ENCODE data around the gene RNLS.
A peak's percentile ranks its signal among the peaks of the same experiment; 100 is the strongest.

RNLS gene

GRCh38 chr10:88544140-88544870 is 38.8 kb downstream of the RNLS start:
- TF ChIP-seq CTCF (IDR thresholded peaks at IDR 0.05; ENCODE audit: control insufficient read depth, extremely low read depth, insufficient read depth): no peak
- no peak for DNase-seq (ENCODE audit: low read depth)
- no peak overlapping the region for H3K4me3 ChIP-seq (ENCODE audit: low read depth, low read length)

GRCh38 chr10:88542522-88542921 is 40.6 kb downstream of the RNLS start:
- no peak overlapping the region for H3K4me3 ChIP-seq (ENCODE audit: low read depth, low read length)
- no peak for TF ChIP-seq CTCF (IDR thresholded peaks at IDR 0.05; ENCODE audit: control insufficient read depth, extremely low read depth, insufficient read depth)
- DNase-seq (ENCODE audit: low read depth): peak; percentile 6

DNA sequence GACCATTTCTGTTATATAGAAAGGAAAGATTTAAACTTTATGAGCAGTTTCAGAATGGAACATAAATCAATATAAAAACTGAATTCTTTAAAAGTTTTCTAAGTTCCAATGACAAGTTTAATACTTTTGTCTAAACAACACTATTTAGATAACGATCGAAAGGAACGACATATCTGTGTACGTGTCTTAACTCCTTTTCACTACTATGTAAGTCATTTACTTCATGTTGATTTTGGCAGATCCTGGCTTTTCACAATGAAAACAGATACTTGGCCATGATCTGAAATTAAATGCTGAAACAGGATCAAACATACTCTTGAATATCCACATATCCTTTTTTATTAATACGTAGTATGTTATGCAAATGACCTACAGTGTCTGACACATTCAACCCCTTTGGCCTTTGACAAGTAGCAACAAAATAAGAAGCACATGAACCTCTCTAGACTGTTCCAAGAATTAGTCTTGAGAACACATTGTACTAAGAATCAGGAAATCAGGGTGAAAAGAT is 41.9 kb downstream of the RNLS start:
- no peak for TF ChIP-seq CTCF (IDR thresholded peaks at IDR 0.05; ENCODE audit: control insufficient read depth, extremely low read depth, insufficient read depth)
- peak; percentile 39 for DNase-seq (ENCODE audit: low read depth)
- no peak overlapping the region for H3K4me3 ChIP-seq (ENCODE audit: low read depth, low read length)

DNA sequence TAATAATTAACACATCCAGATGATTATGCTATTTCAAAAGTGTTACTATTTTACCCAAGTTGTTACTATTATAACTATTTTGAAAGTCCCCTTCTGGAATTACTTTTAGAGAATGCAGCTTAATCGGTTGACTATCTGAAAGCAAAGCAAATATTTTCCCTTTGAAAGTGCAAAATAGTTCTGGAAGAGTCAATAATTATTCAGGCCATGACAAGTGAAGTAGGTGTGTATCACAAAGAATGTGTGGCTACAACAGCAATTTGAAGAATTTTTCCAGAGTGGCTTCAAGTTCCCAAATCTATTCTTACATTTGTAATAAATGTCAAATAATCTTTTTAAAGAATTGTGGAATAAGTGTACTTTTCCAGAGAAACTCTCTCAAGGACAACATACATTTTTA is 42.8 kb downstream of the RNLS start:
- DNase-seq (ENCODE audit: low read depth): no peak
- no peak overlapping the region for H3K4me3 ChIP-seq (ENCODE audit: low read depth, low read length)

DNA sequence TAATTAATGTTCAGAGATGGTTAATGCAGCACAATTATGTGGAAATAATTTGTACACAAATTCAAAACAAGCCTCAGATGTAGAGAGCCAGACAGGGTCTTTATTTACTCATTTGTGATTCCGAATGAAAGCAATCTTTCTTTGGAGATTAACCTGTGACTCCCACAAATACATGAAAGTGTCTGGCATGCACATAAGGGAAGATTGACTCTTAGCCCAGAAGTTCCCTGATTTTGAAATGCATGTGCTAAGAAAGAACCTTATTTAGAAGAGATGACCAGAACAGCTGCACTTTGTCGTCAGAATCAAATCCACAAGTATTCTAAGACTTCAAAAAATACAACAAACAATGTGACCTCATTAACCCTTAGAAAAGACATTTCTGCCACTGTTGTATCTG is 45.1 kb downstream of the RNLS start:
- H3K4me3 ChIP-seq (ENCODE audit: low read depth, low read length): no peak overlapping the region
- no peak for TF ChIP-seq CTCF (IDR thresholded peaks at IDR 0.05; ENCODE audit: control insufficient read depth, extremely low read depth, insufficient read depth)
- no peak for DNase-seq (ENCODE audit: low read depth)

More for the DNA sequence above, 42.8 kb downstream of the RNLS start:
- TF ChIP-seq CTCF (IDR thresholded peaks at IDR 0.05; ENCODE audit: control insufficient read depth, extremely low read depth, insufficient read depth): no peak

DNA sequence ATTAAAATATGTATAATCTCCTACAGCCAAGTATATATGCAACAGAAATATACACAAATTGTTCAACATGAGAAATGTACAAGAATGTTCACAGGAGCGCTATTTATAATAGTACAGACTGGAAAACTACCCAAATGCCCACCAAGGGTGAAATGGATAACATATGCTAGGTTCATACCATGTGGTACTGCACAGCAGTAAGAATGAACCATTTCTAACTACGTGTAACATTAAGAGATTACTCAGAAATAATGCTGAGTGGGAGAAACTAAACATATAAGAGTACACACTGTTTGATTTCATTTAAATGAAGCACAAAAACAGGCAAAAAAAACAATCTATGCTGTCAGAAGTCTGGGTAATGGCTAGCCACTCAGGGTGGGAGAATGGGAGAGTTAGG is 45.8 kb downstream of the RNLS start:
- TF ChIP-seq CTCF (IDR thresholded peaks at IDR 0.05; ENCODE audit: control insufficient read depth, extremely low read depth, insufficient read depth): no peak
- no peak for DNase-seq (ENCODE audit: low read depth)
- no peak overlapping the region for H3K4me3 ChIP-seq (ENCODE audit: low read depth, low read length)

DNA sequence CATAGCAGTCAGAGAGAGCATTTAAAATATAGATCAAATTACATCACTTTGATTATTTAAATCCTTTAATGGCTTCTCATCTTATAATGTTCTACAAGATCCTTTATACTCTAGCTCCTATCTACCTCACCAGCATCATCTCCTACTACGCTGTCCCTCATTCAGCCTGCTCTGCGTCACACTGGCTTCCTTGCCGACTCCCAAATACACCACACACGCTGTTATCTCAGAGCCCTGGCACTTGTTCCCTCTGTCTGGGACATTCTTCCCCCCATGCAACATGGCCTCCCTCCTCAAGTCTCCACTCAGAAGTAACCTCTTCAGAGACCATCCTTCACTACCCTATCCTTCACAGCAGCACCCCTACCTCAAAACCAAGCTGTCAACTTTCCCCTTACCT is 46.7 kb downstream of the RNLS start:
- DNase-seq (ENCODE audit: low read depth): no peak
- TF ChIP-seq CTCF (IDR thresholded peaks at IDR 0.05; ENCODE audit: control insufficient read depth, extremely low read depth, insufficient read depth): no peak

More for the DNA sequence above, 46.7 kb downstream of the RNLS start:
- H3K4me3 ChIP-seq (ENCODE audit: low read depth, low read length): no peak overlapping the region
